Embryonic facial prominence (tissue), 1 donor: Measurements from ENCODE around the gene NEAT1.

ENCODE experiments used
- DNase-seq: peaks from one replicate; pipeline ENCODE4 v3.0.0-alpha.2; 2016; ENCODE audit errors: extremely low spot score

NEAT1 gene

DNA sequence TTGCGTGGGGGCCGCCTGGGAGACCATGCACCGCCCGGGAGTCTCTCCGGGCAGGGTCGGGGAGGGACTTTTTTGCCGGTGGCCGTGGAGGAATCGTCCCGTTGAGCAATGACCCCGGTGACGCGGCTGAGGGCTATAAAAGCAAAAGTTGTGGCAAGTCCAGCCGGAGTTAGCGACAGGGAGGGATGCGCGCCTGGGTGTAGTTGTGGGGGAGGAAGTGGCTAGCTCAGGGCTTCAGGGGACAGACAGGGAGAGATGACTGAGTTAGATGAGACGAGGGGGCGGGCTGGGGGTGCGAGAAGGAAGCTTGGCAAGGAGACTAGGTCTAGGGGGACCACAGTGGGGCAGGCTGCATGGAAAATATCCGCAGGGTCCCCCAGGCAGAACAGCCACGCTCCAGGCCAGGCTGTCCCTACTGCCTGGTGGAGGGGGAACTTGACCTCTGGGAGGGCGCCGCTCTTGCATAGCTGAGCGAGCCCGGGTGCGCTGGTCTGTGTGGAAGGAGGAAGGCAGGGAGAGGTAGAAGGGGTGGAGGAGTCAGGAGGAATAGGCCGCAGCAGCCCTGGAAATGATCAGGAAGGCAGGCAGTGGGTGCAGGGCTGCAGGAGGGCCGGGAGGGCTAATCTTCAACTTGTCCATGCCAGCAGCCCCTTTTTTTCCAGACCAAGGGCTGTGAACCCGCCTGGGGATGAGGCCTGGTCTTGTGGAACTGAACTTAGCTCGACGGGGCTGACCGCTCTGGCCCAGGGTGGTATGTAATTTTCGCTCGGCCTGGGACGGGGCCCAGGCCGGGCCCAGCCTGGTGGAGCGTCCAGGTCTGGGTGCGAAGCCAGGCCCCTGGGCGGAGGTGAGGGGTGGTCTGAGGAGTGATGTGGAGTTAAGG, at the start of gene NEAT1:
Gene NEAT1, plus strand, starts transcription at position 166 of the 883 bp plus-strand sequence.
- DNase-seq: peak; percentile 74

DNA sequence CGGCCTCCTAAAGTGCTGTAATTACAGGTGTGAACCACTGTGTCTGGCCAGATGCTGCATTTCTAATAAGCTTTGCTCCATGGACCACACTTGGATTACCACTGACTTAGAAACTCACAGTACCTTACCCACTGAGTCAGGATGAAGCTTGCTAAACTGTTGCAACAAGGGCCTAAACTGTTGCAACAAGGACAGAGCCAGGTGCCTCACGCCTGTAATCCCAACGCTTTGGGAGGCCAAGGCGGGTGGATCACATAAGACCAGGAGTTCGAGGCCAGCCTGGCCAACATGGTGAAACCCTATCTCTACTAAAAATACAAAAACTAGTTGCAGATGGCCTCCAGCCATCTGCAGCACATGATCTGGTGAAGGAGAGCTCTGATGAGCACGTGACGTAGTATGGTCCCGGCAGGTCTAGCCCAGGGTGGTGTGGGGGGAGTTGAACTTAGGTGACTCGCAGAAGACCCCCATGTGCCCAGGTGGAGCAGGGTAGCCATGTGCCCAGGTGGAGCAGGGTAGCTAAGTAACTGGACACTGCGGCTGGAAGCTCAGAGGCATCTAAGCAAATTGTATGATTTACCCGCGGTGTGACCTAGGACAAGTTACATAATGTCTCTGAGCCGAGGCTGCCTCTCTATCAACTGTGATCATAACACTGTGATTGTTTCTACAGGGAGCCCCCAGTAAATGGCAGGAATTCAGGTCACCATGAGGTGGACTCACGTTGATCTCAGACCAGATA, 48.6 kb upstream of the NEAT1 start:
- no peak for DNase-seq

DNA sequence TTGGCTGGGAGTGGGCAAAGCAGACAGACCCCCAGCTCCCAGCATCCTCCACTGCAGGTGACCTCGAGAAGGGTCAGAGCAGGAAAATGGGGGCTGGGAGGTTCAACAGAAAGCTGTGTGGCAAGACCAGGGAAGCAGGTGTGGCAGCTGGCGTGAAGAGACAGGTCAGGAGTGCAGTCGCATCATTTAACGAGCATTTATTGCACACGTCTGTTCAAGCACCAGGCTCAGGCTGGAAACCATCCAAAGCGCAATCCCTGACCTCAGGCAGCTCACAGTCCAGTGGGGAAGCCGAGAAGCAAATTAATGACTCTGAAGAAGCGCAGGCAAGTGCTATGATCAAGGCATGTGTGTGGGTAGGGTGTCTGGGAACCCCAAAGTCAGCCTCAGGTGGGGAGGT, 47.6 kb upstream of the NEAT1 start:
- no peak for DNase-seq

GRCh38 chr11:65376138-65376713, 46.4 kb upstream of the NEAT1 start:
- no peak for DNase-seq

DNA sequence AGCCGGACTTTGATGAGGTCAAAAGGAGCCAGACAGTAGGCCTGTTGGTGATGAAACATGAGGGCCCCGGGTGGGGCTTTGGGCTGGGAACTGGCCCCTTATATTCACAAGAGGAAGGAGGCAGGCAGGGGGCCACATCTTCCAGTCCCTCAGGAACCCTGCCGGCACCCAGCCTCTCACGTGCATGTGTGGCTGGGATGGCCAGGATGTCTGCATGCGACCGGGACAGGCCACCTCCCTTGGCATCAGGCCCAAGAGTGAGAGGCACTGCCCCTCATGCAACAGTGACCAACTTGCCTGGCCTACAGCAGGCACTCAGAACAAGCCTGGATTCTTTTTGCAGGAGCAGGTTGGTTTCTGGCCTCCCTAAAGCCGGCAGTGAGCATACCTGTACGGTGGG, 45.6 kb upstream of the NEAT1 start:
- DNase-seq: no peak

- DNase-seq: no peak
Observed at GRCh38 chr11:65377777-65378176, 44.8 kb upstream of the NEAT1 start.

DNA sequence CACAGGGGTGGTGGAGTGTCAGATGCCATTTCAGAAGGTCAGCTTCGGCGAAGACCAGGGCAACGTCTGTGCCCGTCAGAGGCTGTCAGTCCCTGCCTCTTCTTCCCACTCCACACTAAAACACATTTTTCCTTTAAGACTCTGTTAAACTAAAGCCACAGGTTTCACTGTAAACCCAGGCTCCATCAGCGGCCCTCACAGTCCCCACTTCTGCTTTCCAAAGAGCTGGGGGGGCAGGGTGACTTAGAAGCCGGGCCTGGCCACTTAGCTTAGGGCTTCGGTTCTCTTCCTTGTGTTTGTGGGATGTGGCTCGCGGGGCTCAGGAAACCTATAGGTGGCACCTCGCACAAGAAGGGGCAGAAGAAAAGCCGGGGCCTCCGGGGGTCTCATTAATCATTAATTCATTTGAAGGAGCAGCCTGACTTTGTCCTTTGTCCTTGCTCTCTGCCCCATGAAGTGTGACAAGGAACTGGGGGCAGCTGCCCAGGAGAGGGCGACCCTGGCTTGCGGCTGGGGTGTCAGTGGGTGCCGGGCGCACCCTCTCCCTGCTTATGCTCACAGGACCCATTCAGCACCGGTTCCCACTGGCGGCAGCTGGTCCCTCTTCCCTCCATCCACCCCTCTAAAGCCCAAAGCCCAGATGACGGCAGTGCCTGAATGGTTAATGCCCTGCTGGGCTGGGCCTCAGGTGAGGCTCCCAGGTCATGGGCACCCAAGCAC, 44.2 kb upstream of the NEAT1 start:
- DNase-seq: no peak

- DNase-seq: no peak
Observed at GRCh38 chr11:65378928-65379638, 43.5 kb upstream of the NEAT1 start.

- no peak for DNase-seq
Observed at GRCh38 chr11:65379698-65380459, 42.7 kb upstream of the NEAT1 start.

GRCh38 chr11:65380460-65381119, 42.0 kb upstream of the NEAT1 start:
- DNase-seq: no peak

DNA sequence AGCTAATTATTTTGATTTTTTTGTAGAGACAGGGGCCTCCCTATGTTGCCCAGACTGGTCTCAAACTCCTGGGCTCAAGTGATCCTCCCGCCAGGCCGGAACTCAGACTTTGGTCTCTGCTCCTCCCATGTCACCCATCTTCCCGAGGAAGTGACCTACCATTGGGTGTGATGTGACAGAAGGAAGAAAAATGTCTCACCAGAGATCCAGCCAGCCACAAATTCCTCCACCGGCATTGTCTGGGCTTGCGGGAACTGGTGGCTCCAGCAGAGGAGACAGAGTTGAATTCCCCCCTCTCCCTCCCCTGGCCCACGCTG, 40.9 kb upstream of the NEAT1 start:
- no peak for DNase-seq

- DNase-seq: peak; percentile 65
Observed at GRCh38 chr11:65382033-65382803, 40.4 kb upstream of the NEAT1 start, which contains the start of gene SLC25A45. TSS of gene SLC25A45 (minus strand) at chr11:65382646. CDS start at chr11:65381951, 695 bp downstream.

DNA sequence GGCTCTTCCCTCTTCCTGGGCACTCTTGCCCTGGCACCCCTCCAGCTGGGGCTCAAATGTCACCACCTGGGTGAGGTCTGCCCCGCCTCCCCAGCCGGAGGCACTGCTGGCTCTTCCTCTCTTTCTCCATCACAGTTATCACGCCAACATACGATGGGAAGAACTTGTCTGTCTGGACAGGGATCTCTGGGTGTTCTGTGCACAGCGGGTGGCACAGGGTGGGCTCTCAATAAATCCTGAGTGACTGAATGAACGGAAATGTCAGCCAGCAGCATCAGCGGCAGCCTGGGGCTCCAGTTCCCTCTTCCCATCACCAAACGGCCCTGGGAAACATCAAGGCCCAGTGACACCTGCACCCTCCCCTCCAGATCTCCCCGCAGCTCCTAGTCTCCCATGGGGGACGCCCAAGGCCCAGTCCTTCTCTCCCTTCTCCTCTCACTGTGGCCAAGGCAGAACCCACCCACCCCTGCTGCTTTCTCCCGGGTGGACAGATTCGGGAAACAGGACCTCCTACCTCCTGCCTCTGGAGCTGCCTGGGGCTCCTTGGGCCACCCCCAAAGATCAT, 39.7 kb upstream of the NEAT1 start:
- no peak for DNase-seq

- no peak for DNase-seq
Observed at GRCh38 chr11:65383778-65384177, 38.8 kb upstream of the NEAT1 start.

DNA sequence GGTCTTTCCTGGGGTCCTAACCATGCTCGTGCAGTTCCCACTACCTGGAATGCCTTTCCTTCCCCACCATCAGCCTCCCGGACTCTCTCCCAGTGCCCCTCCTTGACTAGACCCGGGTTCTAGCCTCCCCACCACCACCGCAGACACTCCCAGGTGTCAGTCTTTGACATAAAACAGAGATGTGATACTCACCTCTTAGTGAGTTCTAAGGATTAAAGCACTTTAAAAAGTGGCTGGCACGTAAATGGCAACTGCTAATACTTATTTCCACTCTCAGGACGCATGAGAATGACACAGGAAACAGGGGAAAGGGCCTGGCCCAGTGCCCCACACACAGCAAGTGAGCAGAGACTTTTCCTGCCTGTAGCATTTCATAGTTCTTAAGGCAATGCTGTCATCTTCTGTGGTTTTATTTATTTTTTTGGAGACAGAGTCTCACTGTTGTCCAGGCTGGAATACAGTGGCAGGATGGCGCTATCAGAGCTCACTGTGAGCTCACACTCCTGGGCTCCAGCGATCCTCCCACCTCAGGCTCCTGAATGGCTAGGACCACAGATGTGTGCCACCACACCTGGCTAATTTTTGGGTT, 38.2 kb upstream of the NEAT1 start:
- no peak for DNase-seq

DNA sequence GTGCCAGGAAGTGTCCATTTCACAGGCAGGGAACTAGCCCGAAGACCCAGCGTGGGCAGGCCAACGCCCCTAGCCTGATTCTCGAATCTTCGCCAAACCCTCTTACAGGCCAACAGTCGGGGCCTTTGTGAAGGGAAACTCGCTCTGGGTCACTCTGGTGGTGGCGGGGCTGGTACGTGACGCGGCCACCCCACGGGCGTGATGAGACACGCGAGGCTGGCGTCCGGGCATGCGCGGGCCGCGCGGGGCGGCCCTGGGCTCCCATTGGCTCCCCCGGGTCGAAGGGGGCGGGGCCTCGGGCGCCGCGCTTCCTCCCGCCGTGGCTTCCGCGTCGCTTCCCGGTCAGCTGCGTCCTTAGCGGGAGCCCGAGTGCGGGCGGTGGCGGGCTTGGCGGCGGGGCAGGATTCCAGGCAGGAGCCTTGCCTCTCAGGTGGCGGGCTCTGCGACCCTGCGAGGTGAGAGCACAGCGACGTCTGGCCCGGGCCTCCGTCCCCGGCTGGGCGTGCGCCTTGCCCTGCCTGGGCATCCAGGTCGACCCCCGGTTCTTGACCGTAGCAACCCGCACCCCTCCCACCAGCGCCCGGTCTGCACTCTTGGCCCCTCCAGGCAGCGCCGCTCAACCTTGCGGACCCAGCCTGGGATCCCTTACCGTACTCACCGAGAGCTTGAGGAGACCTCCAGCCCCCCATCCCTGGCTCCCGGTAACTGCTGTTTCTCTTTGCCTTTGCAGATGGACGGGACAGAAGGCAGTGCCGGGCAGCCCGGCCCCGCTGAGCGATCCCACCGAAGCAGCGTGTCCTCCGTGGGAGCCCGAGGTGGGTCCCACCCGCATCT, 36.1 kb upstream of the NEAT1 start, which contains the start of gene FRMD8:
Gene FRMD8, plus strand, starts transcription at position 331 of the 834 bp plus-strand sequence. Its CDS starts 400 bp downstream, at position 731.
- DNase-seq: peak; percentile 25

DNA sequence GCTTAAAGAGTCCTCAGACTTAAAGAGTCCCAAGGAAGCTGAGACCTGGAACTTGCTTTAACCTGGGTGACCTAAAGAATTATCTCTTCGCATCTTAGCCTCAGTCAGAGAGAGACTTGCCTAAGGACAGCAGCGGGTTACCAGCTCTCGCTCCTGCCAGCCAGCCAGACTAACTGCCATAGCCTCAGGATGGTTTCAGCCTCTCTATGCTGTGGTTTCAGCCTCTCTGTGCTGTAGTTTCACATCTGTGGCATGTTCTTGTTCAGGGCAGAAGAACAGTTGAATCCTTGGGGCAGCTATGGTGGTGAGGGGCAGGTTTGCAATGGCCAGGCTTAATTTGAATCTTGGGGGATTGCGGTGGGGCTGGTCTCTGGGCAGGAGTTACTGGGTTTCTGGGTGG, 33.9 kb upstream of the NEAT1 start:
- no peak for DNase-seq
